ENCODE data around the gene TMEM135. TPM values are rescaled to one million over a fixed set of nuclear protein-coding genes. Genes with fewer than 3 reads are reported as not detected.

Gene TMEM135
- total and polyA plus RNA-seq, 5 experiments from 2014 or later: 5.4 to 20.4 (median 8.7) TPM

DNA sequence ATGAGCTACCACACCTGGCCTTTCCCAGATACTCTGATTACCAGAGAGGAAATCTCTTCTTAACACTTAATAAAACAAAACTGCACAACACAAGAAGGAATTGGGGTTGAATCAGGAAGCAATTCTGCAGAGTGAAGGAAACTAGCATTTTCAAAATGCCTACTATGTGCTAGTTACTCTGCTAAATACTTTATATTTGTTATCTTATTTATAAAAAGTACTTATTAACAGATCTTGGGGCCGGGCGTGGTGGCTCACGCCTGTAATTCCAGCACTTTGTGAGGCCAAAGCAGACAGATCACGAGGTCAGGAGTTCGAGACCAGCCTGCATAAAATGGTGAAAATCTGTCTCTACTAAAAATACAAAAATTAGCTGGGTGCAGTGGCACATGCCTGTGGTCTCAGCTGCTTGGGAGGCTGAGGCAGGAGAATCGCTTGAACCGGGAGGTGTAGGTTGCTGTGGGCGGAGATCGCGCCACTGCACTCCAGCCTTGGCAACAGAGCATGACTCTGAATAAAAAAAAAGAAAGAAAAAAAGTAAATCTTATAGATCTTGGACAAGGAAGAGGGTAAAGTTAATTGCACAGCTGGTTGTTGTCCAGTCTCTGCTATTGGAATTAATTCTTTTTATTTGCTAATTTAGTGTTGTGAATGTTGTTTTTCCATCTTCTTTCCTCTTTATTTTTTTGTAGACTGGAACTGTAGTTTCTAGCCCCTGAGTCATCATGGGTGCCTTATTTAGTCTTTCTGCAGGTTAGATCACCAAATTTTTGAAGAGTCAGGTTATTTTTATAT lies 22.1 kb downstream of the TMEM135 start:
- POLR2A ChIA-PET: no interaction called here
- Mint-ChIP-seq H3K36me3 (peaks cover 0 to 8% (median 0%) of the 10 kb centered on the region in 3 donors), H3K27ac (peak overlapping the region in 1 of 10 donors; percentile 43), H3K9me3 (peaks cover 0 to 2% (median 0%) of the 10 kb centered on the region in 9 donors), H3K4me3 (no peak overlapping the region), H3K4me1 (peaks cover 2 to 23% (median 17%) of the 10 kb centered on the region in 4 donors), H3K27me3 (no peaks in the 10 kb centered on the region)
- DNase-seq (no peak), ATAC-seq (no peak)

DNA sequence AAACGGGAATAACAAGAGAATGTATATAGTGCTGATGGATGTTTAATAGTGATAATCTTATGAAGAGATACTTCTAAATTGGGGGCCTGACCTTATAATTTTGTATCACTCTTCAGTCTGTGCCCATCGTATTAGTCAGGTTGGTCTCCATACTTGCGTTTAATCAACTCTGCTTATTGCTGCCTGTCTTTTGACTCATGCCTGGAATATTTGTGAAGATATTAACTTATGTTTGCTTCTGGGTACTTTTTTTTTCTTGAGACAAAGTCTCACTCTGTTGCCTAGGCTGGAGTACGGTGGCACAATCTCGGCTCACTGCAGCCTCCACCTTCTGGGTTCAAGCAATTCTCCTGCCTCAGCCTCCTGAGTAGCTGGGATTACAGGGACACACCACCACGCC lies 24.0 kb downstream of the TMEM135 start:
- H3K27me3 Mint-ChIP-seq: no peaks in the 10 kb centered on the region
- no peak overlapping the region for H3K27ac Mint-ChIP-seq
- H3K4me1 Mint-ChIP-seq: peaks cover 0 to 27% (median 24%) of the 10 kb centered on the region in 4 donors
- POLR2A ChIA-PET: no interaction called here
- ATAC-seq: no peak
- DNase-seq: no peak
- no peak overlapping the region for H3K4me3 Mint-ChIP-seq
- peaks cover 0 to 2% (median 0%) of the 10 kb centered on the region in 9 donors for H3K9me3 Mint-ChIP-seq
- peaks cover 0 to 8% (median 0%) of the 10 kb centered on the region in 3 donors for H3K36me3 Mint-ChIP-seq

DNA sequence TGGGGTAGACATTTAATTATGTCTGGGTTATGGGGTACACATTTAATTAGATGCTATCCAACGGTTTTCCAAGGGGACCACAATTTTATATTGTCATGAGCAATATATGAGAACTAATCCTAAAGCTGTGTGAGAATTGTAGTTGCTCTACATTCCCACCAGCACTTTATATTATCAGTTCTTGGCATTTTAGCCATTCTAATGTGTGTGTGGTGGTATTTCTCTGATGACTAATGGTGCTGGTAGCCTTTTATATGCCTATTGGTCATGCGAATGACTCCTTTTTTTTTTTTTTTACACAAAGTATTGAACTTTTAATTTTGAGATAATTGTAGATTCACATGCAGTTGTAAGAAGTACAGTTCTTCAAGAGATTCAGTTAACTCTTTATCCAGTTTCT lies 26.2 kb downstream of the TMEM135 start:
- no peak overlapping the region for H3K4me3 Mint-ChIP-seq

DNA sequence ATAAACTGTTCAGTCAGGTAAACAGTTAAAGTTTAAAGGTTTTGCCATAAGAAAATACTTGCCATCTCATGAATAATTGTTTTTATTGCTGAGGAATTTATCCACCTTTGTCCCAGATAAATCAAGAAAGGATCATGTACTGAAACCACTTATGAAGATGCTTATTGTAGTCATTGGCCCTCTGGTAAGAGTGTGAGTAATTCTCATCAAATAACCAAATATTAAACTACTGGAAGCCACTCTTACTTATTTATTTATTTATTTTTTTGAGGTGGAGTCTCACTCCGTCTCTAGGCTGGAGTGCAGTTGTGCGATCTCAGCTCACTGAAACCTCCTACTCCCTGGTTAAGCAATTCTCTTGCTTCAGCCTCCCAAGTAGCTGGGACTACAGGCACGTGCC lies 35.1 kb downstream of the TMEM135 start:
- POLR2A ChIA-PET: no interaction called here
- H3K36me3 Mint-ChIP-seq: peaks cover 12 to 71% (median 43%) of the 10 kb centered on the region in 3 donors

More for the DNA sequence above, 26.2 kb downstream of the TMEM135 start:
- Mint-ChIP-seq H3K27me3 (no peaks in the 10 kb centered on the region), H3K27ac (no peak overlapping the region), H3K4me1 (peaks cover 0 to 27% (median 20%) of the 10 kb centered on the region in 4 donors), H3K9me3 (peaks cover 0 to 2% (median 0%) of the 10 kb centered on the region in 9 donors), H3K36me3 (peaks cover 0 to 8% (median 3%) of the 10 kb centered on the region in 3 donors)
- DNase-seq: no peak
- POLR2A ChIA-PET: no interaction called here
- no peak for ATAC-seq

DNA sequence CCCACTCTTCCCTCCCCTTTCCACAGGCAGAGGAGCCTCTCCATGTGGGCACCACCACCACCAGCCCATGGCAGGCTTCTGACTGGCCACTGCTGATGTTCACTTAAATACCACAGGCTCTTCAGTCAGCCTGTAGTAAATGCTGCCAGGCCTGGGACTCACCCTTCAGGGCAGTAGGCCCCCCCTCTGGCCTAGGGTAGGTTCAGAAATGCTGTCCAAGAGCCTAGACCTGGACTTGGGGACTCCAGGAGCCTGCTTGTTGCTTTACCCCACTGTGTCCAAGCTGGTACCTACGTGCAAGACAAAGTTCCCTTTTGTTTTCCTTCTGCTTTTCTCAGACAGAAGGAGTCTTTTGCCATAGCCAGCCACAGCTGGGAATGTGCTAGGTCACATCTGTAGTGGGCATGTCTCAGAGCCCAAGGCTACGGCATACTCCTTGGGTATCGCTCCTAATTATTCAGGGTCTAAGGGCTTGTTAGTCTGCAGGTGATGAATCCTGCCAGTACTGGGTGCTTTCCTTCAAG lies 38.6 kb downstream of the TMEM135 start:
- no peaks in the 10 kb centered on the region for H3K27me3 Mint-ChIP-seq
- peak overlapping the region in 1 of 10 donors; percentile 4 for H3K27ac Mint-ChIP-seq
- POLR2A ChIA-PET: no interaction called here
- H3K4me3 Mint-ChIP-seq: no peak overlapping the region
- peaks cover 5 to 14% (median 9%) of the 10 kb centered on the region in 4 donors for H3K4me1 Mint-ChIP-seq
- peaks cover 13 to 58% (median 34%) of the 10 kb centered on the region in 3 donors for H3K36me3 Mint-ChIP-seq
- no peak for DNase-seq
- H3K9me3 Mint-ChIP-seq: peaks cover 0 to 1% (median 0%) of the 10 kb centered on the region in 9 donors
- no peak for ATAC-seq

More for the DNA sequence above, 35.1 kb downstream of the TMEM135 start:
- DNase-seq (no peak), ATAC-seq (no peak)
- Mint-ChIP-seq H3K4me3 (no peak overlapping the region), H3K27me3 (no peaks in the 10 kb centered on the region), H3K27ac (no peak overlapping the region), H3K4me1 (no peaks in the 10 kb centered on the region), H3K9me3 (peaks cover 0 to 1% (median 0%) of the 10 kb centered on the region in 9 donors)

DNA sequence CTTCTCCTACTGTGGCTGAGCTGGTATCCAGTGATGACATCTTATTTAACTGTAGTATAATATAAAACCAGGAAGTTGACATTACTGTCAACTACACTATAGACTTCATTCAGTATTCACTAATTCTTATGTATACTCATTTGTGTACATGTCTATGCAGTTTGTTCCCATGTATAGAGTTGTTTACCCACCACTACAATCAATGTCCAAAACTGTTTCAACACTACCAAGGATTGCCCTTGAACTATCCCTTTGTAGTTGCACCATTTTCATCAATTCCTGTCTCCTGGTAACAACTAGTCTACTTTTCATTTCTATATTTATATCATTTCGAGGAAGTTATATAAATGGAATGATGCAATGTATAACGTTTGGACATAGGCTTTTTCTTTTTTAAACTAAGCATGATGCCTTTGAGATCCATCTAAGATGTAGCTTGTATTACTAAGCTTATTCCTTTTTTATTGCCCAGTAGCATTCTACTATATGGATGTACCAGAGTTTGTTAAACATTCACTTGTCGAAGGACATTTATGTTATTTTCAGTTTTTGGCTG lies 39.2 kb downstream of the TMEM135 start:
- H3K4me1 Mint-ChIP-seq: peaks cover 10 to 20% (median 15%) of the 10 kb centered on the region in 4 donors
- peaks cover 13 to 54% (median 31%) of the 10 kb centered on the region in 3 donors for H3K36me3 Mint-ChIP-seq
- H3K9me3 Mint-ChIP-seq: peaks cover 0 to 1% (median 0%) of the 10 kb centered on the region in 9 donors
- POLR2A ChIA-PET: no interaction called here
- DNase-seq: no peak
- H3K27ac Mint-ChIP-seq: peak overlapping the region in 1 of 10 donors; percentile 4
- ATAC-seq: no peak
- H3K4me3 Mint-ChIP-seq: no peak overlapping the region
- H3K27me3 Mint-ChIP-seq: no peaks in the 10 kb centered on the region

DNA sequence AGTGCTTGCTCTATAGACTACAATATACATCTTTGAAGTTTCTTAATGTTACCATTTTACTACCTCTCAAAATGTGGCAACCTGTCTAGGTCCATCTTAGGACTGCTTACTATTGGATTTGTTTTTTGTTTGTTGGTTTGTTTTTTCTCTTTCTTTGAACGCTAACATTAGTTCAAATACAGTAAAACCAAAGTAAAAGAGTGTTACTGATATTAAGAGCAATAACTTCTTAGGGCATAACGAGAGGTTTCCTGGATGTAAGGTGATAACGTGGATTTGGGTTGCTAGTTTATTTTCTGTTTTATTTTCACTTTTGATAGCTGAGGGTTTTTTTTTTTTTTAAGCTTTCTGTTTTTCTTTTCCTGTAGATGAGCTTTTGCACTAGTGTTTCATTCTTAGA lies 43.6 kb downstream of the TMEM135 start:
- H3K9me3 Mint-ChIP-seq: peaks cover 0 to 1% (median 0%) of the 10 kb centered on the region in 9 donors
- H3K4me3 Mint-ChIP-seq: peak overlapping the region; percentile 72 to 87 (median 79)
- peaks cover 18 to 35% (median 26%) of the 10 kb centered on the region in 4 donors for H3K4me1 Mint-ChIP-seq
- DNase-seq (peak in 3 of 10 donors; percentile 13 to 22 (median 13)), ATAC-seq (peak in 1 of 2 donors; percentile 36)
- peak overlapping the region; percentile 64 to 95 (median 80) for H3K27ac Mint-ChIP-seq
- no peaks in the 10 kb centered on the region for H3K27me3 Mint-ChIP-seq
- POLR2A ChIA-PET: interaction anchor here (0.6 to 1.6 kb wide), 2 partner anchors 44 to 929 kb away, joined by 3 to 4 read pairs; partner anchors contain the start of gene TMEM135
- peaks cover 13 to 33% (median 24%) of the 10 kb centered on the region in 3 donors for H3K36me3 Mint-ChIP-seq

DNA sequence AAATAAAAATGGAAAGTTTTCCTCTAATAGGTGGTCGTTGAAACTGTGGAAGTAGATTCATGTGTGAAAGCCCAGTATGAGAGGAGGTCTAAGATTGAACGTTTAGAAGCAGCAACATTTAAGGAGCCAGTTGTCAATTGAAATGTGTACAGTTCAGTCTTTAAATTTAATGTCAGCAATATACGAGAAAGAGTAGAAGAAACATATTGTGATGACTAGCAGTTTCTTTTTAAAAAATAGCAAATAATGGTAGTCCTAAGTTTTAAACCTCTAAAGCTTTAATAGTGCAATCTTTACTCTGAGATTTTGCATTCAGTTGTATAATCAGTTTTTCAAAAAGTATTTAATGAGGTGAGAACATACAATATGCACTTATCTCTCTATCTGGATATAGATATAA lies 44.9 kb downstream of the TMEM135 start:
- H3K36me3 Mint-ChIP-seq: peaks cover 3 to 36% (median 20%) of the 10 kb centered on the region in 3 donors
- no peak overlapping the region for H3K4me3 Mint-ChIP-seq
- H3K4me1 Mint-ChIP-seq: peaks cover 18 to 35% (median 26%) of the 10 kb centered on the region in 4 donors
- POLR2A ChIA-PET: interaction anchor here (0.6 to 1.6 kb wide), 2 partner anchors 45 to 67 kb away, joined by 3 to 4 read pairs; partner anchors contain the start of gene TMEM135
- H3K27ac Mint-ChIP-seq: peak overlapping the region in 3 of 10 donors; percentile 12 to 89 (median 15)
- ATAC-seq (no peak), DNase-seq (no peak)
- H3K27me3 Mint-ChIP-seq: no peaks in the 10 kb centered on the region
- peaks cover 0 to under 1% (median 0%) of the 10 kb centered on the region in 9 donors for H3K9me3 Mint-ChIP-seq

DNA sequence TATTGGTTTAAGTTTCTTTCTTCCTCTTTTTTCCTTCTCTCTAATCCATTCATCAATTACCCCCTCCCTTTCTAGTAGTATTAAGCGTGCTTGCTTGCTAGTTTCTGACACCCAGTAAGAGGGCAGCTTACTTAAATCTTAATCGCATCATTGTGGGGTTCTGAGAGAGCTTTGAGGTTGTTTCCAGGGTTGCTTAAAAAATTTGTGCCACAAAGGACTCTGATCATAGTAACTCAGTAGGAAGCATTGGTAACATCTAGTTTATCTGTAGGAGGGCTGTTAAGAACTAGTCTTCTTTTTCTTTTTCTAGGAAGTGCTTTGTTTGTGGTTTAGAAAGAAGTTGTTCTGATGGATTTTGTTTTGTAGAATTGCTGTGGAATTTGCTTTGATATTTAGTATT lies 45.3 kb downstream of the TMEM135 start:
- POLR2A ChIA-PET: no interaction called here
- Mint-ChIP-seq H3K9me3 (no peaks in the 10 kb centered on the region), H3K4me1 (peaks cover 18 to 35% (median 26%) of the 10 kb centered on the region in 4 donors), H3K36me3 (peaks cover 0 to 37% (median 18%) of the 10 kb centered on the region in 3 donors), H3K27me3 (no peaks in the 10 kb centered on the region), H3K4me3 (peak overlapping the region in 1 of 10 donors; percentile 42), H3K27ac (peak overlapping the region in 3 of 10 donors; percentile 12 to 89 (median 45))
- ATAC-seq: no peak
- DNase-seq: no peak

DNA sequence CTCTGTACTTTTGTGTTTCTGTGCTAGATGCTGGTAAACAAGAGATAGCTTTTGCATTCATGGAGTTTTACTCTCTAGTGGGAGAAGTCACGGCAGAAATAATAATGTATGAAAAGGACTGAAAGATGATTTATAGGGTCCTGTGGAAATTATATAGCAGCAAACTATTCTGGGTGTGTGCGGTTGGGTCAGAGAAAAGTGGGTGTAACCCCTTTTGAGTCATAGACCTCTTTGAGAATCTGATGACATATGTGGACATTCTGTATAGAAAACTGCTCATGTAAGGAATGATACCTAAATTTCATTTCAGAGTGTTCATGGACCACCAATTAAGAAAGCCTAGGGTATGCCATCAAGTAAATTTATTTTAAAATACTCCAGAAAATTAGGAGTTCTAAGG lies 54.4 kb downstream of the TMEM135 start:
- Mint-ChIP-seq H3K27me3 (no peaks in the 10 kb centered on the region), H3K27ac (no peak overlapping the region), H3K4me1 (peaks cover 0 to 2% (median under 1%) of the 10 kb centered on the region in 4 donors), H3K9me3 (peaks cover 0 to 32% (median 13%) of the 10 kb centered on the region in 9 donors), H3K36me3 (peaks cover 25 to 53% (median 41%) of the 10 kb centered on the region in 3 donors), H3K4me3 (no peak overlapping the region)
- no peak for ATAC-seq
- POLR2A ChIA-PET: no interaction called here
- DNase-seq: no peak

DNA sequence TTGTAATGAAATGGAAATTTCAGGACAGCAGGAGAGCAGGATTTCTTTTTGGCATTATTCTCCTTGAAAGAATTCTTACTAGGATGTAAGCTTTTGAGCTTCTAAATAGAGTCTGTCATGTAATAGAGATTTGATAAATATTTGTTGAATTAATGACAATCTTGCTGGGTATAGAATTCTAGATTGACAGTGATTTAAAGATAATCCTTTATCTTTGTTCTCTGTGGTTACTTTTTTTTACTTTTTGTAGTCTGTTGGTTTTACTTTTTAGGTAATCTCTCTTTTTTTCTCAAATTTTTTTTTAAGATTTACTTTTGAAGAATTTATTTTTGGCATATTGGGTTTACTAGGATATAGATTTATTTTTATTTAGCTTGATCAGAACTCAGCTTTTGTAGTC lies 54.8 kb downstream of the TMEM135 start:
- H3K4me3 Mint-ChIP-seq: no peak overlapping the region
- H3K4me1 Mint-ChIP-seq: peaks cover 2 to 6% (median 5%) of the 10 kb centered on the region in 4 donors
- POLR2A ChIA-PET: no interaction called here
- no peaks in the 10 kb centered on the region for H3K27me3 Mint-ChIP-seq
- DNase-seq: no peak
- H3K36me3 Mint-ChIP-seq: peaks cover 25 to 52% (median 38%) of the 10 kb centered on the region in 3 donors
- peaks cover 0 to 32% (median 13%) of the 10 kb centered on the region in 9 donors for H3K9me3 Mint-ChIP-seq
- H3K27ac Mint-ChIP-seq: no peak overlapping the region
- no peak for ATAC-seq

DNA sequence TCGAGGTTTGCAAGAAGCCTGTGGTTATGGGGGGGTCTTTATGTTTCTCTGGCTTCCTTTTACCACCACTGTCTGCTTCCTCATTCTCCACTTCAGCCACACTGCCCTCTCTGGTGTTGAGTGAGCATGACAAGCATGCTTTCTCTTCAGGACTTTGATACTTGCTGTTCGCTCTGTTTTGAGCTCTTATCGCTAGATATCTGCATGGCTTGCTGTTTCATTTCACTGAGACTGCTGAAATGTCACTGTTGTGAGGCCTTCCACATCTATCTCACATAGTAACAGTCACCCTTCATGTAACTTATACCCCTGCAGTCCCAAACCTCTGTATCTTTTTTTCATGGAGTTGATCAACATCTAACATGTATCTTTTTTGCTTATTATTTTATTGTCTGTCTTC lies 59.8 kb downstream of the TMEM135 start:
- POLR2A ChIA-PET: interaction anchor here (0.6 kb wide), 1 partner anchor 887 kb away, joined by 4 read pairs; no protein-coding TSS in a partner anchor
- DNase-seq: peak in 8 of 10 donors; percentile 12 to 46 (median 36)
- H3K4me3 Mint-ChIP-seq: peak overlapping the region in 4 of 10 donors; percentile 1 to 56 (median 16)

More for the DNA sequence above, 59.8 kb downstream of the TMEM135 start:
- Mint-ChIP-seq H3K27me3 (no peaks in the 10 kb centered on the region), H3K27ac (peak overlapping the region in 5 of 10 donors; percentile 1 to 45 (median 2)), H3K9me3 (peaks cover 0 to 21% (median 5%) of the 10 kb centered on the region in 9 donors), H3K4me1 (peaks cover 7 to 11% (median 10%) of the 10 kb centered on the region in 4 donors), H3K36me3 (peaks cover 15 to 40% (median 35%) of the 10 kb centered on the region in 3 donors)
- peak; percentile 59 to 77 for ATAC-seq
